A172 (cell line): ENCODE measurements around the gene KLF13. TPM values are rescaled to one million over a fixed set of nuclear protein-coding genes. Genes with fewer than 3 reads are reported as not detected.

Experiments used
- DNase-seq: peaks from one replicate; pipeline ENCODE4 v3.0.0-alpha.2; 2015; ENCODE audit warnings: low spot score
- total RNA-seq: library from RNA; depleted of rRNA; stranded (reverse); fragments of >200 nt; shearing (Covaris generic); gene quantifications from 2 replicates; pipeline ENCODE4 v1.2.3, GENCODE V29; 2014

Gene KLF13
- total RNA-seq, 1 experiment from 2014 or later = 27.9 TPM

DNA sequence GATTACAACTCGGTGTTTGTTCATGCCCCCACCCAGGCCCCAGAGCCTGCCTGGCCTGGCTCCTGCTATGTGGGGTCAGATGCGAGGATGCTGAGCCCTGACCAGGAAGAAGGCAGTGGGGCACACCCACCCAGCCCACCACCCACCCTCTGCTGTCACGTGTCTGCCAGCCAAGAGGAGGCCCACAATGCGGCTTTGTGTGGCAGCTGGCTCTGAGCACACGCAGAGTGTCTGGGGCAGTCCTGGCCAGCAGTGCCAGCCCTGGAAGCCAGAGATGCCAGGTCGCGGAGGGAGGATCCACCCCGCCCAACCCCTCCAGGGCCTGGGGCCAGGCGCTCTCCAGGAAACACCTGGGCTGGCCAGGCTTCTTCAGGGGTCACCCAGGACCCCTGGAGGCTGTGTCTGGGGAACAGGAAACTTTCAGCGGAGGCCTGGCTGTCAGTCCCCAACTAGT is 26.4 kb upstream of the KLF13 start:
- DNase-seq = no peak

DNA sequence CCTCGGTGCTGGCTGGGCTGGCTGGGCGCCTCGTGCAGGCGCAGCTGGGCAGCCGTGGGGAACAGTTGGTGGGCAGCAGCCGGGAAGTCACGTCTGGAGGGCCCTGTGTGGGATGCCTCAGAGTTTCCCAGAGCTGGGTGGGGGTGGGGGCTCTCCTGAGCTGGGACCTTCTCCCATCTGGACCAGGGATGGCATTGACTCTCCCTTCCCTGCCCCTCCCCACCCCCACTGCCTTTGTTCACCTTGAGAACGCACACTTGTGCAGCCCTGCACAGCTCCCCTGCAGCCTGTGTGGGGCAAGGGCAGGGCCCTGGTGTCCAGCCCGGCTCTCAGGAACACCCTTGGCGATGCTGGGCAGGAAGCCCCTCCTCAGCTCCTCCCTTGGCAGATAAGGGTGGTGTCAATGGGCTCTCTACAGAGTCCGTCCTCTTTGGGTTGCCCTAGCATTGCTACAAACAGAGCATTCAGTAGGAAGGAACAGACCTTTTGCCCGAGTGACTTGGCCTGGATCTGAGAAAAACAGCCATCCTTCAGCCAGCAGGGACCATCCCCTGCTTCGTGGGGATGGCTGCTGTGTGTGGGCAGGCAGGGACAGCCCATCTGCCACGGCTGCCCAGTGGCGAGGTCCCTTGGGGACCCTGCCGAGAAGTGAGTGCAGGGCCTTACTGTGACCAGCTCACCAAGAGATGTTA is 25.5 kb upstream of the KLF13 start:
- DNase-seq = no peak

DNA sequence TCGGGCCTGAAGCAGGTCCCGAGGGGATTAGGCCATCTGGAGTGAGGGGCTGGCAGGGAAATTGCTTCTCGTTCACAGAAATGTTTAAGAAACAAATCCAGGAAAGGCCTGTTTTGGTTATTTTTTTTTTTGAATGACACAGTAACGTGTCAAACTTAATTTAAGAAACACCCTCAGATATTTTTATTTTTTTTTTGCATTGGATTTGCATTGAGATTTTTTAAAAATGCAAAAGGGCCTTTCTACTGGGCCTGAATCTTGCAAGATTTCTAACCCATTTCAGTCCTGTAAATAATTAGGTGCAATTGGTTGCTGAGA is 25.0 kb upstream of the KLF13 start:
- DNase-seq = no peak

DNA sequence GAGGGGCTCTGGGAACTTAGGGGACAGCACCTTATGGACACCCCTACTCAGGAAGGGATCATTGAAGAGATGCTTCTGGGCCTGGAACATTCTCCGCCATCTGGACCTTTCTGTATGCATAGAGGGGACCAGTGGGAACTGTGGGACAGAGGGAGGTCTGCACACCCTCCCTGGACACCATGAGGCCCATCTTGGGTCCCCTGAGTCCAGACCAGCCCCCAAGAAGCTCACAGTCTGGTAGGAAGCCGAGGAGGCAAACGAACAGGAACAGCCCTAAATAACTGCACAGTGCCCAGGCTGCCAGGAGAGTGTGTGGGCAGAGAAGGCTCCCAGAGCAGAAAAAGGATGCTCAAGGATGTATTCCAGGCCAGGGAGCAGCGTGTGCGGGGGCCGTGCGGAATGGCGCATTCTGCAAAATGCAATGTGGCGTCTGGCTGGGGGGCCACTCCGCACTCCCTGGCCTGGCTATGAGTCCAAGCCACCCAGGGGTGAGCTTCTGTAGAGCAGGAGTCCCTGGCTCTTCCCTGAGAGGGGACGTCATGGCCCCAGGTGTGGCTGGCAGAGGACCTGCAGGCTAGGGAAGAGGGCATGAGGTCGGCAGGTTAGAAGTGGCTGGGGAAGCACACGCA is 24.5 kb upstream of the KLF13 start:
- no peak for DNase-seq

DNA sequence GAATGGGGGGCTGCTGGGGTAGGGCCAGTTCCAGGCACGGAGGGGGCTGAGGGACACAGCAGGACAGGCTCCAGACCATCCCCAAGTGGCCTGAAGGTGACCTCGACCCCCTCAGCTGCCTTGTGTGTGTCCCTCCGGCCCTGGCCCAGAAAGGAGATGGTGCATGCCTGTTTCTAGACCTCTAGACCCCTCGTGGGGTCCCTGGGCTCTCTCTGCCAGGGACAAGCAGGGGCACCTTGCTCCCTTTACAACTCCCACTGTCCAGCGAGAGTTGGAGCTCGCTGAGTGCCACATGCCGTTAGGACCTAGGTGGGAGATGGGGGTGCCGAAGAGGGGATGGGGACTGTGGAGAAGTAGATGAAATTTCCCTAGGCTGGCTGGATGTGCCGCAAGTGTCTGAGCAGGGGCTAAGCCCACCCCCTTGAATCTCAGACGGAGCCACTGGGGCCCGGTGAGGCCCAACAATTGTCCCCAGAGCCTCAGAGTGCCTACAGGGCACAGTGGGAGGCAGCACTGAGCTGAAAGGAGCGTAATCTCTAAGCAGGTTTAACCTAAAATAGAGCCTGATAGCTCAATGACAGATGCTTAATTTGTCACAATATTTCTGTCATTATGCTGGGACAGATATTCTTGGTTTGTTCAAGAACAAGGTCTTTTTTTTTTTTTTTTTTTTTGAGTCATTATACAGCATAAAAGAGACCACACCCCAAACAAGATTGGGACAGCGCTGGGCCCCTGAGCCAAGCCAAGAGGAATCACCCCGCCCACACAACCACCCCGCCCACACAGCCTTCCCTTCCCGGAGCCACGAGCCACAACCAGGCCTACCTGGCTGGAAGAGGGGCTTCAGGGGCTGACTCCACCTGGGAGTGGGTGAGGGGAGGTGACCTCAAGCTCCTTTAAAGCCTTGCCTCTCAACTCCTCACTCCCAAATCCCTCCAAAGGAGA is 23.6 kb upstream of the KLF13 start:
- DNase-seq = no peak

DNA sequence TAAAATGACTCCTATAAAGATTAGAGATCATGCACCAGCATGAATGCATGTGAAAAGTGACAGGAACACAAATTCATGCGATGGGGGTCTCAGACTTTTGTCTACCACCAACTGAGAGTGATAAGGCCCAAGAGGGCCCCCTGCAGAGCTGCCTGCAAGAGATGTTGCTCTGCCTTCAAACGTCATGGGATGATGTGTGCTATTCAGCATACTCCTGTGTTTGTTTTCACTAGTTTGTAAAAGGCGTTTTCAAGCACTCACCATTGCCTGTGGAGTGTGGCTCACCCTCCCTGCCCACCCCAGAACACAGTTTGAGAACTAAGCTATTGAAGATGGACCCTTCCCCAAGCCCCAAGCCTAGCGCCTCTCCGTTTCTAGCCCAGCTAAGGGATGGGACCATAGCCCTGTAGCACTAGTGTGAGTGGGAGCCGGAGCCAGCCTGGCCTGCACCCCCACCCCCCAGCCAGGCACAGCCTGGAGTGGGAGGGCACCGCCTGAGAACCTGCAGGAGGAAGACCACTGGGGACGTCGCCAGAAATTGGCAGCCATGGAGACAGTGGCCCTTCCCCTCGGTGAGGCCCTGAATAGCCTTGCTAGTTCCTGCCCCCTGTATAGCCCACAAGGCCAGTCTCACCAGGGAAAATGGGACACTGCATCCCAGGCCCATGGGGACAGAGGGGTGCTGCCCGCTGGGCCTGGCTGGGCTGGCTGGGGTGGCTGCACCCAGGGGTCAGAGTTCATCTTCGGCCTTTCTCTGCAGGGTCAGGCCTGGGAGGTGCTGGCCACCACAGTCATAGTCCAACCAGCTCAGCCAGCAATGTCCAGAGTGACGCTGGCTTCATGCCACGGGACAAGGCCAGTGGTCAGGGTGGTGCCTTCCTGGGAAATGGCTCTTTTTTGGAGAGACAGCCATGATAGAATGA is 22.6 kb upstream of the KLF13 start:
- DNase-seq = no peak

DNA sequence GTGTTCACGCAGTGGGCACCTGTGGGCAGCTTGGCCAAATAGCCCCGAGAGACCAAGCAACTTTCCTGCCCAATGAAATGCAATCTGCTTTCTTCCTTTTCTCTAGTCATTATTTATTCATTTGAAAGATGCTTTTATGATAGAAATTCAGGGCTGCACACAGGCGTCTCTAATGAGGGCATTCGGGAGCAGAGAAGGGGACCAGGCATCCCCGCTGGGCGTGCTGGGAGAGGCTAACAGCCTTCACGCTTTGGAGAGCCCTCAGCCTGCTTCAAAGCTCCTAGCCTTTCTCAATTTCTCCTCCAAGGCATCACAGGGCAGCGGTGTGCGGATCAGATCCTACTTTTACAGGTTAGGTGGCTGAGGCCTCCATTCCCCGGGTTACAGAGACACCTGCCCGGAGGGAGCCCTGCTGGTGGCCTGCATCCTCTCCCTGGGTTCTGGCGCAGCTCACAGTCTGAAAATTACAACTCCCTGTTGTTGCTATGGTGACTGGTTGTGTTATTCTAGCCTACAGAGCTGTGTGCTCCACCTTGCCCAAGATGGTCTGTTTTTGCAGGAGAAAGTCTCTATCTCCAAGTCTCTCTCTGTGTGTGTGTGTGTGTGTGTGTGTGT is 21.8 kb upstream of the KLF13 start:
- DNase-seq = no peak

DNA sequence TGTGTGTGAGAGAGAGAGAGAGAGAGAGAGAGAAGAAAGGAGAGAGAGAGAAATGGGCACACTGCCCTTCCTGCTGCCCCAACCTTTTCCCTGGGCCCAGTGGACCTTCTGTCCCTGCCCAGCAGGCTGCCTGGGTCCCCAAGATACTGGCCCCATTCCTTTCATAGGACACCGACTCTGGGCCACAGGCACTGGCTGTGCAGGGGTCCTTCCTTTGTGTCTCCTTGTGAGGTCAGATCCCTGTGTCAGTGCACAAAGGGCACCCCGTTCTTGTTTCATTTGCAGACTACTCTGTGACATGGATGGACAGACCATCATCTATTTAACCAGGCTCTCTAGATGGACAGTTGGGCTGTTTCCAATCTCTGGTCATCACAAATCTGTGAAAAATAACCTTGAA is 21.3 kb upstream of the KLF13 start:
- DNase-seq = no peak

DNA sequence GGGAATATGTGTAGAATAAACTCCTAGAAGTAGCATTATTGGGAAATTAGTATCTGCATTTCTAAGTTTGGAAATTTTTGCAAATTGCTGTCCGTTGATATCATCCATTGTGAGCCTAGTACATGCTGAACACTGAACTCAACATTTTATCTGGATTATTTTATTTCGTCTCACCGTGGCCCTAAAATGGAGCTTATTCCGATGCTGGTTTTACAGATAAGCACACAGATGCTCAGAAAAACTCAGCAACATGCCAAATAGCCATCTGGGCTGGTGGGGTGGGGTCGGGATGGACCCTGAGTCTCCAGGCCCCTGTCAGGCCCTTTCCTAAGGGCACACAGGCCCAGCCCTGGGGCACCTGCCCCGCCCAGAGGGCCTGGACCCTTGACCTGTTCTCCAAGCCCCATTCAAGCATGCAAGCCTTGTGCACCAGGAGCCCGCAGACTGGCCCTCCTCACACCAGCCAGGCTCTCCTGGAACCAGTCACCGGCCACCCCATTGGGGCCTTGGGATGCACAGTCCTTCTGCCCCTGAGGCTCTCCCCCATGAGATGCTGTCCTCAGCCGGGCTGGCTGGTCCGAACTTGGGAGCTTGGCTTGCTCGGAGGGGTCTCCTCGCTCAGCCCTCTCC is 20.7 kb upstream of the KLF13 start:
- DNase-seq = no peak

DNA sequence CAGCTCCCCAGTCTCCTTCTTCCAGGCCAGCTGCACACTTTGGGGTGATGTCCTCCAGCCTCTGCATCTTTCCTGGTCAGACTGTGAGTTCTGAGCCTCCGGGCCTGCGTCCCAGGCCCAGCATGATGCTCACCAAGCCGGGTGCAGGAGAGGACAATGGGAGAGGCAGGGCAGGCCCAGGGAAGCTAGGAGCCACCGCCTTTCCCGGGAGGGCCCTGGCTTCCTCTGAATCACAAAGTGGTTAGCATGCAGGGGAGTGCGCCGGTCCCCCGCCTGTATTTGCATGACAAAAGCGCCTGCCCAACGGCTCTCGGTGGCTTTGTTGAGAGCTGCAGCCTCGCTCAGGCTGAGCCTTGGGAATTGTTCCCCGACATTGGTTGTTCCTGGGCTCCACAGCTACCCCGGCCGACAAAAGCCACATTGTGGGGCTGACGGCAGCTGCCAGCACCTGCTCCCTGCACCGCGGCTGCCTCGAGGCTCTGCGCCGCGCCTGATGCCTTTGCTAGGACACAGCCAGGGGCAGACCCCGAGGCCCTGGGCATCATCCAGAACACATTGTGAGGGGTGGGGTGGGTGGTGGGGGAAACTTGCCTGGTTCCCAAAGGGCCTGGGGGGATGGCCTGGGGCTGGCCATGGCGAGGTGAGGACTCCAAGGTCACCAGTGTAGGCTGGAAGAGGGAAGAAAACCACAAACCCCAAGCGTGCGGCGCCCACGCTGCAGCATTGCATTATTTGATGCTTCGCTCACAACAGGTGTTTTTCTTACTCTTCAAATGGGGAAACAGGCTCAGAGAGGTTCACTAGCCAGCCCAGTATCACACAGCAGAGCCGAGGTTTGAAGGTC is 20.0 kb upstream of the KLF13 start:
- no peak for DNase-seq

DNA sequence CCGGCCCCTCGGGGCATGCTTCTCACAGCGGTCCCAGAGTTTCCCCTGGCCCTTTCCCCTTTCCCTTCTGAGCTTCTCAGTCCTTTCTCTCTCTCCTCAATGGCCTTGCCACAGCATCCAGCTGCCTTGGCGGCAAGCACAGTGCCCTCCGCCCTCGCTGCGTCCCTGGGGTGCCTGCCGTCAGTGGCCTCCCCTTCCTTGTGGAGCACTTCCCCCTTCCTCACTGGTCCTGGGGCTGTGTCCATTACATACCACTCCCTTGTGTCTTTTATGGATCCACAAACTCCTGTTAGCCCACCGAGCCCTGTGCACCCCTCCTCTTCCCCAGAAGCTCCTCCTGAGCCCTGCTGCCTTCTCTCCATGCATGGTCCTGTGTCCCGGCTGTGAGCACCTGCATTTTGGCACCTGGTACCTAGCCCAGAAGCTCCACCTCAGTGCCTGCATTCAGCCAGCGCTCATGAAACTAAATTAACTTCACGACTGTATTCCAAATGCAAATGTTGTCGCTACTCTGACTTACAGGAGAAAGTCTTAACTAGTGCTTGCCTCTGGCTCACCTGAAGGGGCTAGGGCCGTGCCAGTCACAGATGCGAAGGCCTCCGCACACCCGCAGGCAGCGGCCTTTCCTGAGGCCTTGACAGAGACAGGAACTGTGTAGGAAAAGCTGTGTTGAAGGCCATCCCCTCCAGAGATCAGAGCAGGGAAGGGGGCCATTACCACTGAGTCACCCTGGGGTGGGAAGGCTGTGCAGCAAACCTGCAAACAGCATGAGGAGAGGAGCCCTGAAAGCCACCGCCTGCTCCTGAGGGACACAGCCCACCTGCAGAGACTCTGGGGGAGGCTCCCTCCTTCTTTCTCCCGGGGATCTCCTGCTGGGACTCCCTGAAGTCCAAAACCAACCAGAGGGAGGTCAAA is 19.1 kb upstream of the KLF13 start:
- DNase-seq = no peak

DNA sequence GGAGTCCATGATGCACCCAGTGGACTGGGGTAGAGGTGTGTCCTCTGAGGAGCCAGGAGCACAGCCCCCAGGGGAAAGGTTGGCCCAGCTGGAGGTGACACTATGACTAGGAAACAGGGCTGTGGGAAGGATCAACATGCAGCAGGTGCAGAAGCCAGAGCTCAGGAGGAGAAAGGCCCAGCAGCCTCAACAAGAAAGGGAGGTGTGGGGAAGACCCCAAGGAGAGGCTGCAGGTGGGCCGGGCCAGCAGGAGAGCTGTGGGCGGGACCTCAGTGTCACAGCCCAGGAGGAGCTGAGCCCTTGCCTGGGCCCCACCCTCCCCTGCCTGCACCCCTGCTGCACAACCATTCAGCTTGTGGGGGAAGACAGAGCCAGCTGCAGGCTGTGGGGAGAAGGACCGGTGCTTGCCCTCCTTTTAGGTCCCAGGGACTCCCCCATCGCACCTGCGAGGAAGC is 18.4 kb upstream of the KLF13 start:
- DNase-seq = no peak

DNA sequence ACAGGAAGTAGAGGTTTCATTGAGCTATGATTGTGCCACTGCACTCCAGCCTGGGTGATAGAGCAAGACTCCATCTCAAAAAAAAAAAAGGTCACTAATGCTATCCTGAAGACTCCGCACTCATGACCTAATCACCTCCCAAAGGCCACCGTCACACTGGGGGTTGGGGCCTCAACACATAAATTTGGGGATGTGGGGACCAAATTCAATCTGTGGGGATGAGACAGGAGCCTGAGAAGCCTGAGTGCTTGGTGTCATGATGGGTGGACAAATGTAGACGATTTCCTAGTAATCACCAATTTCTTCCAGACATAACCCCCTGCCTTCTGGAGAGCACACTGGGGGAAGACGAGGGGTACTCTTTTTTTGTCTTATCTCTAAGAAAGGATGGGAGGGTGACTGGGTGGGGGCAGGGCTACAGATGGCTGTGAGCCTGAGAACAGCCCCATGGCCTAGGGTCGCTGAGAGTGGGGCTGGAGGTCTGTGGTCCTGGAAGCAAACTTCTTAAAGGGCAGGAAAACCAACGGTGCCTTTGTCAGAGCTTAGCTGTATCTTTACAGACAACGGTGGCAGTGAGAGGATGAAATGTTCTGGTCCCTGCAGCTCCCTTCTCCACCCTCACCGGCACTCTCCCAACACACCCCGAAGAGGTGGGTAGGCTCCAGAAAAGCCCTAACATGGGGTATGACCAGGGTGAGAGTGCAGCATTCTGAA is 16.6 kb upstream of the KLF13 start:
- DNase-seq = no peak

DNA sequence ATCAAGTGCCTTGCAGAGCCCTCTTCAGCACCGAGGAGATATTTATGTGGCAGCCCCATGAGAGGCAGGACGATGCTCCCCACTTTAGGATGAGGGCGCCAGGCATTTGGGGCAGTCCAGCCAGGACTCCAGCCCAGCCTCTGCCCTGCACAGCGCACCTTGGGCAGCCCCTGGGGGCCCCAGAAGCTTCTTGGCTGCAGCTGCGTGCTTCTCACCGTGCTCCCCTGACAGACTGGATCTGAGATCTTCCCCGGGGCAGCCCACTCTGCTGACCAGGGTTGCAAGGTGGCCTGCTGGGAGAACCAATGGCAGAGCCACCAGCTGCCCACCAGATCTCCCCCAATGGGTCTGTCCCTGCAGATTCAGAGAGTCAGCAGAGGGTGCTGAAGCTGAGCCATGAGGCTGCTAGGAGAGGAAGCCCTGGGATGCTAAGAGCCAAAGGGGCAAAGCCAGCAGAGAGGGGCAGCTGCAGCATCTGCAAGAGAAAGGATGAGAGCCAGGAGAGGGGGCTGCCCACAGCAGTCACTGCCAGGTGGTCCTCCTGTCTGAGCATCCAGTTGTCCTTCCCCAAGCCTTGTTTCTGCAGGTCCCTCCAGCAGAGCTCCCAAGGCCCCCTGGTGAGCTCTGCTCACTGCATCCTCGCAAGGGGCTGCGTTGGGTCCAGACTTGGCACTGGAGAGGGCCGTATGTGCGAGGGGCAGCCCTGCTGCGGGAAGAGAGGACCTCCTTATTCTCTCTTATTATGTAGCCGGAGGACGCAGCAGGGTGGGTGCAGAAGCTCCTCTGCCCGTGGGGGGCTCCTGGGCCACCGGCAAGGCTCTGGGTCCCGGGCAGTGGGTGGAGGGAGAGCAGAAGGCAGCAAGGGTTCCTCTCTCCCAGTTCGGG is 14.7 kb upstream of the KLF13 start:
- no peak for DNase-seq

DNA sequence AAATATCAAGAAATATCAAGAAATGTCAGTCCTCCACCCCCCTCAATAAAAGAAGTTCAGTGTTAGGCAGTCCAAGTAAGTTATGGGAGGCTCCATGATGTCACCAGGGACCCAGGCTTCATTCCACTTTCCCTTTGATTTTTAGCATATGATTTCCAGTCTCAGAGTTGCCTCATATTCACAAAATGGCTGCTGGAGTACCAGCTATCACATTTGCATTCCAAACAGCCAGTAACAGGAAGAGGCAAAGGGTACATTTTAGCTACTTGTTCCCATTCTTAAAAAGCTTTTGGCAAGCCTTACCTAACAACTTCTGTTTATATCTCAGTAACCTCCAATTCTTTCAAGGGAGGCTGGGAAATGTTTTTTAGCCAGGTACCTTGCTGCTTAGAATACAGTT is 13.4 kb upstream of the KLF13 start:
- DNase-seq = no peak

DNA sequence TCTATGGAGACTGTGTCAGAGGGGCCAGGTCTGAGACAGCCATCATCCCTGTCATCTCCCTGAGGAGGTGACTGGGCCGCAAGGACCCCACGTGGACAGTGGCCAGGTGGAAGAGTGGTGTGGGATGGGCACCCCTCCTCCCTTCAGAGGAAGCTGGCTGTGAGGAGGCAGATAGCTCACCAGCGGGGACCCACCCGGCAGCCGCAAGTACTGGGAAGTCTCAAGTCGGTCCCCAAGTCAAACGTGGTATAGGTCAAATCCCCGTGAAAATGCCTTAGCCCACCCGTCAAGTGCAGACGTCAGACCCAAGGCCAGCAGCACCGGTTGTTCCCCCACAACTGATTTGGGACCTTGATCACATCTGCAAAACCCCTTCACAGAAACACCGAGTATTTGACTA is 12.3 kb upstream of the KLF13 start:
- DNase-seq = no peak
